ENCODE results near the gene SPATA33. TPM values are rescaled to one million over a fixed set of nuclear protein-coding genes. Genes with fewer than 3 reads are reported as not detected.
A peak's percentile ranks its signal among the peaks of the same experiment; 100 is the strongest.
"Not testable (repeated sequence)": the region's sequence is repeated elsewhere in the genome, so short reads cannot be mapped to it uniquely, and the experiment has no call there.

SPATA33 gene
- total RNA-seq, 1 donor: 3.3 TPM

- Histone ChIP-seq H3K9me3 (ENCODE audit: low read depth, low read length) (no peaks in the 10 kb centered on the region), H3K4me1 (ENCODE audit: insufficient read depth, low read length) (peaks cover 9% of the 10 kb centered on the region), H3K4me3 (ENCODE audit: insufficient read depth, low read length) (no peak overlapping the region), H2AFZ (ENCODE audit: low read length) (no peak overlapping the region), H3K36me3 (ENCODE audit: insufficient read depth, low read length) (peaks cover 47% of the 10 kb centered on the region), H3K27ac (ENCODE audit: low read depth, low read length) (no peak overlapping the region), H4K20me1 (ENCODE audit: insufficient read depth, low read length) (peaks cover 16% of the 10 kb centered on the region), H3K27me3 (ENCODE audit: insufficient read depth, low read length) (no peaks in the 10 kb centered on the region), H3K79me2 (ENCODE audit: insufficient read depth, low read length) (peaks cover 26% of the 10 kb centered on the region), H3K4me2 (ENCODE audit: insufficient read depth, low read length) (no peak overlapping the region)
- no peak for TF ChIP-seq CTCF (IDR thresholded peaks at IDR 0.05; ENCODE audit: extremely low read depth, low read depth, low read length)
- no peak for DNase-seq (ENCODE audit: insufficient read length, low spot score, missing footprints)
These were observed 31.5 kb downstream of the SPATA33 start for GRCh38 chr16:89689142-89689541.

- not testable (repeated sequence) for H3K27ac ChIP-seq (ENCODE audit: low read depth, low read length); H3K4me3 ChIP-seq (ENCODE audit: insufficient read depth, low read length); H3K9me3 ChIP-seq (ENCODE audit: low read depth, low read length); DNase-seq (ENCODE audit: insufficient read length, low spot score, missing footprints); H3K27me3 ChIP-seq (ENCODE audit: insufficient read depth, low read length); H3K4me1 ChIP-seq (ENCODE audit: insufficient read depth, low read length); H2AFZ ChIP-seq (ENCODE audit: low read length); H3K4me2 ChIP-seq (ENCODE audit: insufficient read depth, low read length)
- Histone ChIP-seq H4K20me1 (ENCODE audit: insufficient read depth, low read length) (peaks cover 16% of the 10 kb centered on the region), H3K79me2 (ENCODE audit: insufficient read depth, low read length) (peaks cover 26% of the 10 kb centered on the region), H3K36me3 (ENCODE audit: insufficient read depth, low read length) (peaks cover 47% of the 10 kb centered on the region)
These were observed 32.0 kb downstream of the SPATA33 start for GRCh38 chr16:89689621-89690020.

- Histone ChIP-seq H4K20me1 (ENCODE audit: insufficient read depth, low read length) (peaks cover 16% of the 10 kb centered on the region), H3K4me3 (ENCODE audit: insufficient read depth, low read length) (no peak overlapping the region), H3K79me2 (ENCODE audit: insufficient read depth, low read length) (peaks cover 26% of the 10 kb centered on the region), H2AFZ (ENCODE audit: low read length) (no peak overlapping the region), H3K4me2 (ENCODE audit: insufficient read depth, low read length) (no peak overlapping the region), H3K4me1 (ENCODE audit: insufficient read depth, low read length) (peaks cover 9% of the 10 kb centered on the region), H3K27me3 (ENCODE audit: insufficient read depth, low read length) (no peaks in the 10 kb centered on the region), H3K9me3 (ENCODE audit: low read depth, low read length) (no peaks in the 10 kb centered on the region), H3K27ac (ENCODE audit: low read depth, low read length) (no peak overlapping the region), H3K36me3 (ENCODE audit: insufficient read depth, low read length) (peaks cover 47% of the 10 kb centered on the region)
- peak; percentile 65 for DNase-seq (ENCODE audit: insufficient read length, low spot score, missing footprints)
- no peak for TF ChIP-seq CTCF (IDR thresholded peaks at IDR 0.05; ENCODE audit: extremely low read depth, low read depth, low read length)
These were observed 32.8 kb downstream of the SPATA33 start for GRCh38 chr16:89690392-89690901.

GRCh38 chr16:89691231-89691985, 33.8 kb downstream of the SPATA33 start:
- Histone ChIP-seq H3K79me2 (ENCODE audit: insufficient read depth, low read length) (peaks cover 26% of the 10 kb centered on the region), H3K27me3 (ENCODE audit: insufficient read depth, low read length) (no peaks in the 10 kb centered on the region), H3K36me3 (ENCODE audit: insufficient read depth, low read length) (peaks cover 47% of the 10 kb centered on the region)

More at GRCh38 chr16:89691231-89691985, 33.8 kb downstream of the SPATA33 start:
- no peak for TF ChIP-seq CTCF (IDR thresholded peaks at IDR 0.05; ENCODE audit: extremely low read depth, low read depth, low read length)
- Histone ChIP-seq H2AFZ (ENCODE audit: low read length) (no peak overlapping the region), H3K27ac (ENCODE audit: low read depth, low read length) (no peak overlapping the region), H3K4me2 (ENCODE audit: insufficient read depth, low read length) (no peak overlapping the region), H3K9me3 (ENCODE audit: low read depth, low read length) (no peaks in the 10 kb centered on the region), H3K4me3 (ENCODE audit: insufficient read depth, low read length) (no peak overlapping the region), H3K4me1 (ENCODE audit: insufficient read depth, low read length) (peaks cover 9% of the 10 kb centered on the region), H4K20me1 (ENCODE audit: insufficient read depth, low read length) (peaks cover 16% of the 10 kb centered on the region)
- DNase-seq (ENCODE audit: insufficient read length, low spot score, missing footprints): peak; percentile 25

Data from osteoblast (primary cell).